Measurements from ENCODE around the gene TRIM6. TPM values are rescaled to one million over a fixed set of nuclear protein-coding genes. Genes with fewer than 3 reads are reported as not detected.

The TRIM6 gene
- total and polyA plus RNA-seq, 2 experiments from 2014 or later: 26.4 to 49.0 TPM

DNA sequence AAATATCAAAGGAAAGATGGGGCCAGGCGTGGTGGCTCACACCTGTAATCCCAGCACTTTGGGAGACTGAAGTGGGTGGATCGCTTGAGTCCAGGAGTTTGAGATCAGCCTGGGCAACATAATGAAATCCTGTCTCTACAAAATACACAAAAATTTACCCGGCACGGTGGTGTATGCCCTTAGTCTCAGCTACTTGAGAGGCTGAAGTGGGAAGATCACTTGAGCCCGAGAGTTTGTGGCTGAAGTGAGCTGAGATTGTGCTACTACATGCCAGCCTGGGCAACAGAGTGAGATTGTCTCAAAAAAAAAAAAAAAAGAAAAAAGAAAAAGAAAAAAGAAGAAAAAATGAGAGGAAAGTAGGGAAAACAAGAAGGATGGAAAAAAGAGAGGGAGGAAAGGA is 3.8 kb upstream of the TRIM6 start:
- peaks cover 12% of the 10 kb centered on the region for H3K79me2 ChIP-seq (replicated peaks; ENCODE audit: insufficient read depth)
- H2AFZ ChIP-seq: no peak overlapping the region
- peaks cover 5% of the 10 kb centered on the region for H3K9me3 Mint-ChIP-seq
- H3K4me1 ChIP-seq (ENCODE audit: insufficient read depth): peaks cover 11% of the 10 kb centered on the region
- H3K27ac Mint-ChIP-seq: no peak overlapping the region
- ATAC-seq: no peak
- peaks cover 3% of the 10 kb centered on the region; the same call in 1 of the 2 replicates for H3K9me2 ChIP-seq (ENCODE audit: insufficient read depth)
- no peak overlapping the region for H3K4me3 Mint-ChIP-seq
- no peak overlapping the region for H3K27ac ChIP-seq (ENCODE audit: low read depth)
- no peaks in the 10 kb centered on the region for H4K20me1 ChIP-seq (replicated peaks; ENCODE audit: insufficient read depth)
- TF ChIP-seq POLR2AphosphoS5 (IDR thresholded peaks at IDR 0.05; ENCODE audit: low read depth) (no peak), JUNB (IDR thresholded peaks at IDR 0.05; ENCODE audit: unreplicated experiment) (no peak), EZH2 (IDR thresholded peaks at IDR 0.05; ENCODE audit: low read depth, unreplicated experiment) (no peak), ZNF462 (CRISPR knock-in tag; IDR thresholded peaks at IDR 0.05) (no peak), NANOG (IDR thresholded peaks at IDR 0.05; ENCODE audit: borderline replicate concordance) (no peak), STAT1 (IDR thresholded peaks at IDR 0.05; ENCODE audit: unreplicated experiment) (no peak), ZNF114 (CRISPR knock-in tag; IDR thresholded peaks at IDR 0.05) (no peak), REST (IDR thresholded peaks at IDR 0.05; ENCODE audit: unreplicated experiment) (no peak)
- TF ChIP-seq, protein P1, sequence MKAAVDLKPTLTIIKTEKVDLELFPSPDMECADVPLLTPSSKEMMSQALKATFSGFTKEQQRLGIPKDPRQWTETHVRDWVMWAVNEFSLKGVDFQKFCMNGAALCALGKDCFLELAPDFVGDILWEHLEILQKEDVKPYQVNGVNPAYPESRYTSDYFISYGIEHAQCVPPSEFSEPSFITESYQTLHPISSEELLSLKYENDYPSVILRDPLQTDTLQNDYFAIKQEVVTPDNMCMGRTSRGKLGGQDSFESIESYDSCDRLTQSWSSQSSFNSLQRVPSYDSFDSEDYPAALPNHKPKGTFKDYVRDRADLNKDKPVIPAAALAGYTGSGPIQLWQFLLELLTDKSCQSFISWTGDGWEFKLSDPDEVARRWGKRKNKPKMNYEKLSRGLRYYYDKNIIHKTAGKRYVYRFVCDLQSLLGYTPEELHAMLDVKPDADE (IDR thresholded peaks at IDR 0.05): no peak
- no peak overlapping the region for H3K4me3 ChIP-seq
- H3K27me3 Mint-ChIP-seq (ENCODE audit: insufficient read depth, low read depth, poor library complexity): peaks cover 8% of the 10 kb centered on the region
- H3K36me3 ChIP-seq (ENCODE audit: insufficient read depth): no peaks in the 10 kb centered on the region
- no peak overlapping the region for H3K4me2 ChIP-seq
- DNase-seq (ENCODE audit: low spot score): no peak
- H3K36me3 Mint-ChIP-seq (ENCODE audit: low read depth): peaks cover 9% of the 10 kb centered on the region
- 0 out of 2 replicates have a peak, but pooled peaks cover 2% of the 10 kb centered on the region for H3F3A ChIP-seq (replicated peaks; ENCODE audit: low read depth)
- H3K4me1 Mint-ChIP-seq: peaks cover 10% of the 10 kb centered on the region; the same call in 2 of the 3 replicates
- no peaks in the 10 kb centered on the region for H3K27me3 ChIP-seq (ENCODE audit: insufficient read depth)
